ENCODE data around the gene KIAA1143. TPM values are rescaled to one million over a fixed set of nuclear protein-coding genes. Genes with fewer than 3 reads are reported as not detected.

Gene KIAA1143
- total RNA-seq, 5 donors from 2014 or later (not counting 1 experiment from before 2014, with no cell fraction given) = 28.5 to 32.8 (median 29.9) TPM

Other genes with a start within 250 kb of the KIAA1143 start
- gene ZKSCAN7, start 206.4 kb downstream of the KIAA1143 start, total RNA-seq = 1 to 10 TPM; 1.3 to 6.0 (median 4.2) TPM
- gene ZNF660, start 176.7 kb downstream of the KIAA1143 start, total RNA-seq = under 1 TPM; 0.23 to 0.95 (median 0.60) TPM
- gene ZNF197, start 136.6 kb downstream of the KIAA1143 start, total RNA-seq = 10 to 100 TPM in 3 of 5 donors, 1 to 10 TPM in 2; 8.2 to 16.0 (median 14.4) TPM
- gene ZNF35, start 112.9 kb downstream of the KIAA1143 start, total RNA-seq = 1 to 10 TPM; 2.2 to 3.5 (median 3.0) TPM
- 1 to 10 TPM; 1.9 to 4.6 (median 2.7) TPM for gene ZNF502, start 49.0 kb downstream of the KIAA1143 start, total RNA-seq
- 1 to 10 TPM in 4 of 5 donors, under 1 TPM in 1; 0.65 to 7.5 (median 4.6) TPM for gene ZNF501, start 32.0 kb downstream of the KIAA1143 start, total RNA-seq
- gene KIF15, start 175 bp upstream of the KIAA1143 start, total RNA-seq = under 1 TPM; 0.26 to 0.82 (median 0.43) TPM
- gene TMEM42, start 100.3 kb upstream of the KIAA1143 start, total RNA-seq = 10 to 100 TPM; 14.8 to 33.0 (median 25.3) TPM
- not detected for gene TGM4, start 113.0 kb upstream of the KIAA1143 start, total RNA-seq
- gene ZDHHC3, start 214.6 kb upstream of the KIAA1143 start, total RNA-seq = 10 to 100 TPM; 38.8 to 53.9 (median 44.5) TPM
- 10 to 100 TPM; 27.7 to 44.3 (median 42.0) TPM for gene EXOSC7, start 214.6 kb upstream of the KIAA1143 start, total RNA-seq